T-helper 17 cell (primary cell): ENCODE data around the gene KDM8. TPM values are rescaled to one million over a fixed set of nuclear protein-coding genes. Genes with fewer than 3 reads are reported as not detected.

ENCODE experiments used
- ATAC-seq: fragments of 150-1000 bp; cut with Tn5 transposase; 2 replicates; pipeline ENCODE4 v1.10.0; 2021; ENCODE audit warnings: mild to moderate bottlenecking, moderate library complexity
- DNase-seq, 3 donors: peaks; one replicate each; pipeline versions ENCODE4 v3.0.0 to v3.0.0-alpha.2; 2020 to 2021
- H3K9me3 ChIP-seq: one replicate; pipeline ENCODE4 v1.7.0; 2013; ENCODE audit warnings: low read length, mild to moderate bottlenecking; ENCODE audit not compliant: control insufficient read depth, poor library complexity, severe bottlenecking
- H3K27ac Mint-ChIP-seq: one replicate; pipeline ENCODE4 v1.8.0; 2022; ENCODE audit warnings: mild to moderate bottlenecking, moderate library complexity, mixed read lengths
- H3K27me3 Mint-ChIP-seq: one replicate; pipeline ENCODE4 v1.8.0; 2022; ENCODE audit warnings: mixed read lengths
- H3K36me3 Mint-ChIP-seq: one replicate; pipeline ENCODE4 v1.8.0; 2022; ENCODE audit warnings: low read depth, mixed read lengths
- H3K4me1 Mint-ChIP-seq: one replicate; pipeline ENCODE4 v1.8.0; 2022; ENCODE audit warnings: mild to moderate bottlenecking, mixed read lengths
- H3K4me3 Mint-ChIP-seq: one replicate; pipeline ENCODE4 v1.8.0; 2022; ENCODE audit warnings: mild to moderate bottlenecking, moderate library complexity, mixed read lengths
- total RNA-seq, 4 donors: library from RNA in 2 of 4; stranded (reverse) in 2 of 4; gene quantifications; one replicate each; pipeline ENCODE4 v1.2.3 and lab custom pipeline; 2022 to 2026

KDM8 gene
- total RNA-seq, 2 donors from 2014 or later: 11.6 to 11.9 TPM

DNA sequence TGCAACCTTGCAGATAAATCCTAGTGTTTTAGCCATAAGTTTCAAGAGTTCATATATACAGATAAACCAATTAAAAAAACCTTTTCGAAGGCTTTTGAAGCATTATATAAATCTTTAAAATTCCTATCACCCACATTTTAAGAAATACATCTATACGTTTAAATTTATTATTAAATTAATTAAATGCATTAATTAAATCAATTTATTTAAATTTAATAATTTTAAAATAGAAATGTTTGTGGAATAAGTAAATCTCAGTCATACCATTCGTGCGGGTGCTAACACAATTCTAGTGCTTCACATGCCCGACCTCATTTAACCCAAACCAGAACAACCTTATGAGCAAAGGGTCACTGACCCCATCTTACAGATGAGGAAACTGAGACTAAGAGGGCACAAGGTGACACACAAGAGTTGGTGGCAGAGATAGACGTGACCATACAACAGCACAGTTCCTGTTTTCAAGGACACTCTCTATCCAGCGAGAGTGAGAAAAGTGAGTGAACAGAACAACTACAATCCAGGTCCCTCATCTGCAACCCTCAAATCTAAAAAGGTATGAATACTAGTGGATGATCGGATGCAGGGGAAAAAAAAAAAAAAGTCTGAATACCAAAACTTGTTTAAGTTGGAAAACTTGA, 63.8 kb downstream of the KDM8 start:
- ATAC-seq (no peak), DNase-seq (no peak)
- Mint-ChIP-seq H3K27me3 (no peaks in the 10 kb centered on the region), H3K36me3 (peaks cover 11% of the 10 kb centered on the region), H3K4me1 (peaks cover 48% of the 10 kb centered on the region), H3K27ac (peak overlapping the region; percentile 99), H3K4me3 (peak overlapping the region; percentile 97)
- no peaks in the 10 kb centered on the region for H3K9me3 ChIP-seq

DNA sequence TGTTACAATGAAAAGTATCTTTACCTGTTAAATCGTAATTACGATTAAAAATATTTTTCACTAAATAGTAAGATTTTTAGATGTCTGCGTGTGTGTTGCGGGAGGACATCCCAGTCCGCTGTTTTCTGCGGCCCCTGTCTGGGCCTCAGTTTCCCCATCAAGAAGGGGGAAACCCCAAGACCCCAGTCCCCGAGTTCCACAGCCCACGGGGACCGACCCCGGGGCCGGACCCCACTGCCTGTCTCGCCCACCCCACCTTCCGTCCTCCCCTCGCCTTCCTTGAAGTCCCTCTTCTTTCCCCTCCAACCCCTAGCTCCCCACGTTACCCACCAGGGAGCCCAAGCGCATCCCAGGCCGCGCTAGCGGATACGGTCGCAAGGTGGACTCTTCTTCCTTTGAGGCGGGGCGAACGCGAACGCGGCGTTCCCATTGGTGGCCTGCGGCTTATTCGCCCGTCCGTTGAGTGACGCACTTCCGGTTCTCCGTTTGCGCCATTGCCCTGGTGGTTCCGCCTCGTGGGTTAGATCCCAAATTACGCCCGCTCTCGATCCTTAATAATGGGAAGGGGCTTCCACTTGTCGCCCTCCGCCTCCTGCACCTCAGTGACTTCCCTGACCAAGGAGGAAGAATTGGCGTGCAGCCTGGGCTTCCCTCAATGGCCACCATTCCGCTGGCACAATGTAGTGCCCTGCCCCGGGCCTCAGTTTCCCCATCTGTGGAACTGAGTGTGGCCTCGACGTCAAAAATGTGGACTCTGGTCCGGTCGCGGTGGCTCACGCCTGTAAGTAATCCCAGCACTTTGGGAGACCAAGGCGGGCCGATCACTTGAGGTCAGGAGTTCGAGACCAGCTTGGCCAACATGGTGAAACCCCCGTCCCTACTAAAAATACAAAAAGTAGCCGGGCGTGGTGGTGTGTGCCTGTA, 65.3 kb downstream of the KDM8 start, which contains the start of gene NSMCE1:
TSS of gene NSMCE1 (minus strand) at position 397 of the 924 bp plus-strand sequence. CDS start 11,202 bp downstream, outside the sequence.
- H3K27me3 Mint-ChIP-seq: no peaks in the 10 kb centered on the region
- peak; percentile 99 for ATAC-seq
- peak within 1 kb of the TSS; percentile 97 for H3K4me3 Mint-ChIP-seq
- peaks cover 9% of the 10 kb centered on the region for H3K36me3 Mint-ChIP-seq
- no peaks in the 10 kb centered on the region for H3K9me3 ChIP-seq
- DNase-seq: peak; percentile 86 to 94 (median 87)
- peak within 1 kb of the TSS; percentile 99 for H3K27ac Mint-ChIP-seq
- peaks cover 45% of the 10 kb centered on the region for H3K4me1 Mint-ChIP-seq

- Mint-ChIP-seq H3K36me3 (peaks cover 9% of the 10 kb centered on the region), H3K4me1 (peaks cover 51% of the 10 kb centered on the region), H3K27me3 (no peaks in the 10 kb centered on the region), H3K27ac (peak overlapping the region; percentile 99), H3K4me3 (peak overlapping the region; percentile 97)
- no peak for DNase-seq
- ATAC-seq: no peak
- no peaks in the 10 kb centered on the region for H3K9me3 ChIP-seq
Observed at GRCh38 chr16:27269300-27270150, 66.2 kb downstream of the KDM8 start.

- H3K9me3 ChIP-seq: no peaks in the 10 kb centered on the region
- H3K4me1 Mint-ChIP-seq: peaks cover 46% of the 10 kb centered on the region
- ATAC-seq: no peak
- peak overlapping the region; percentile 99 for H3K27ac Mint-ChIP-seq
- no peaks in the 10 kb centered on the region for H3K27me3 Mint-ChIP-seq
- H3K36me3 Mint-ChIP-seq: peaks cover 9% of the 10 kb centered on the region
- DNase-seq: no peak
- no peak overlapping the region for H3K4me3 Mint-ChIP-seq
Observed at GRCh38 chr16:27270349-27270748, 67.0 kb downstream of the KDM8 start.

Other genes with a start within 250 kb of the KDM8 start
- not detected for gene C16orf82, start 136.6 kb upstream of the KDM8 start, total RNA-seq
- 10 to 100 TPM; 35.1 to 49.2 TPM for gene NSMCE1, start 65.2 kb downstream of the KDM8 start, total RNA-seq
- 100 to 1,000 TPM; 156 to 173 TPM for gene IL4R, start 110.4 kb downstream of the KDM8 start, total RNA-seq
- gene IL21R, start 198.6 kb downstream of the KDM8 start, total RNA-seq: 10 to 100 TPM; 17.6 to 26.4 TPM